GM23338 (cell line): Measurements from ENCODE around the gene TPM2. TPM values are rescaled to one million over a fixed set of nuclear protein-coding genes. Genes with fewer than 3 reads are reported as not detected.

Source experiments
- ATAC-seq: fragments of 200-7000 bp; cut with Tn5 transposase; 3 replicates; pipeline ENCODE4 v1.9.1; 2020
- DNase-seq: peaks from one replicate; pipeline ENCODE4 v3.0.0-alpha.2; 2015; ENCODE audit warnings: low spot score
- H2AFZ ChIP-seq: fragments of 200-600 bp; sonication (generic); 2 replicates; pipeline ENCODE4 v1.8.0; 2016; ENCODE audit warnings: antibody characterized with exemption, mild to moderate bottlenecking, moderate library complexity
- H3F3A ChIP-seq: fragments of 200-600 bp; sonication (generic); replicated peaks from 2 replicates; pipeline ENCODE4 v1.8.0; 2017; ENCODE audit warnings: antibody characterized with exemption, mixed run types, low read depth
- H3K27ac ChIP-seq: fragments of 200-600 bp; sonication (generic); 2 replicates; pipeline ENCODE4 v1.6.1; 2016; ENCODE audit warnings: low read depth
- H3K27me3 ChIP-seq: fragments of 200-600 bp; sonication (generic); 2 replicates; pipeline ENCODE4 v1.8.0; 2016; ENCODE audit warnings: mild to moderate bottlenecking, mixed run types, moderate library complexity; ENCODE audit not compliant: insufficient read depth
- H3K36me3 ChIP-seq: fragments of 200-600 bp; sonication (generic); 2 replicates; pipeline ENCODE4 v1.8.0; 2016; ENCODE audit warnings: mild to moderate bottlenecking; ENCODE audit not compliant: insufficient read depth
- H3K4me1 ChIP-seq: fragments of 200-600 bp; sonication (generic); 2 replicates; pipeline ENCODE4 v1.8.0; 2016; ENCODE audit warnings: mild to moderate bottlenecking, moderate library complexity; ENCODE audit not compliant: insufficient read depth
- H3K4me2 ChIP-seq: fragments of 200-600 bp; sonication (generic); 2 replicates; pipeline ENCODE4 v1.7.1; 2017; ENCODE audit warnings: mixed run types
- H3K4me3 ChIP-seq: fragments of 200-600 bp; sonication (generic); 2 replicates; pipeline ENCODE4 v1.6.1; 2016; ENCODE audit warnings: mixed run types
- H3K79me2 ChIP-seq: fragments of 200-600 bp; sonication (generic); replicated peaks from 2 replicates; pipeline ENCODE4 v1.8.0; 2017; ENCODE audit warnings: mild to moderate bottlenecking; ENCODE audit not compliant: insufficient read depth
- H3K9me2 ChIP-seq: fragments of 200-600 bp; sonication (generic); 2 replicates; pipeline ENCODE4 v1.8.0; 2017; ENCODE audit not compliant: insufficient read depth
- H4K20me1 ChIP-seq: fragments of 200-600 bp; sonication (generic); replicated peaks from 2 replicates; pipeline ENCODE4 v1.8.0; 2017; ENCODE audit warnings: mild to moderate bottlenecking; ENCODE audit not compliant: insufficient read depth
- H3K27ac Mint-ChIP-seq: 2 replicates; pipeline ENCODE4 v1.8.0; 2020; ENCODE audit warnings: inconsistent platforms, mild to moderate bottlenecking, moderate library complexity, mixed read lengths
- H3K27me3 Mint-ChIP-seq: 3 replicates; pipeline ENCODE4 v1.8.0; 2022; ENCODE audit warnings: low read depth, mild to moderate bottlenecking, moderate library complexity, mixed read lengths, inconsistent platforms; ENCODE audit not compliant: insufficient read depth, poor library complexity
- H3K36me3 Mint-ChIP-seq: 3 replicates; pipeline ENCODE4 v1.8.0; 2021; ENCODE audit warnings: low read depth, mild to moderate bottlenecking, inconsistent platforms, moderate library complexity, mixed read lengths
- H3K4me1 Mint-ChIP-seq: 3 replicates; pipeline ENCODE4 v1.8.0; 2020; ENCODE audit warnings: mild to moderate bottlenecking, inconsistent platforms, mixed read lengths
- H3K4me3 Mint-ChIP-seq: 3 replicates; pipeline ENCODE4 v1.8.0; 2021; ENCODE audit warnings: moderate library complexity, mild to moderate bottlenecking, inconsistent platforms, mixed read lengths
- H3K9me3 Mint-ChIP-seq: 3 replicates; pipeline ENCODE4 v1.8.0; 2020; ENCODE audit warnings: moderate library complexity, mild to moderate bottlenecking, inconsistent platforms, mixed read lengths
- CREB1 ChIP-seq: fragments of 250-450 bp; sonication (Bioruptor Pico); IDR thresholded peaks from 2 replicates; pipeline ENCODE4 v1.5.0; 2020; ENCODE audit warnings: low read depth, mild to moderate bottlenecking, moderate library complexity
- EZH2 ChIP-seq: fragments of 200-600 bp; sonication (generic); IDR thresholded peaks from one replicate; pipeline ENCODE4 v1.8.0; 2017; ENCODE audit warnings: antibody characterized with exemption, mild to moderate bottlenecking, low read depth; ENCODE audit not compliant: unreplicated experiment
- EZH2phosphoT487 ChIP-seq: fragments of 200-600 bp; sonication (generic); IDR thresholded peaks from one replicate; pipeline ENCODE4 v1.8.1; 2018; ENCODE audit warnings: antibody characterized with exemption; ENCODE audit not compliant: unreplicated experiment
- JUNB ChIP-seq: IDR thresholded peaks from one replicate; pipeline ENCODE4 v1.6.1; 2016; ENCODE audit warnings: antibody characterized with exemption; ENCODE audit not compliant: unreplicated experiment
- NANOG ChIP-seq: IDR thresholded peaks from 2 replicates; pipeline ENCODE4 v1.6.1; 2016; ENCODE audit warnings: antibody characterized with exemption, borderline replicate concordance
- POLR2AphosphoS5 ChIP-seq: IDR thresholded peaks from 2 replicates; pipeline ENCODE4 v1.6.1; 2016; ENCODE audit warnings: antibody characterized with exemption, low read depth
- STAT1 ChIP-seq: IDR thresholded peaks from one replicate; pipeline ENCODE4 v1.6.1; 2016; ENCODE audit warnings: antibody characterized with exemption; ENCODE audit not compliant: unreplicated experiment
- ZNF114 ChIP-seq: fragments of 250-450 bp; sonication (Bioruptor Pico); IDR thresholded peaks from 2 replicates; pipeline ENCODE4 v1.5.0; 2020; ENCODE audit warnings: mild to moderate bottlenecking, moderate library complexity
- ZNF331 ChIP-seq: fragments of 250-450 bp; sonication (Bioruptor Pico); IDR thresholded peaks from 2 replicates; pipeline ENCODE4 v1.5.0; 2020; ENCODE audit warnings: low read depth, mild to moderate bottlenecking, moderate library complexity
- polyA plus RNA-seq: library from polyadenylated mRNA; unstranded; fragments of >200 nt; fragmentation: Nextera tagmentation; extraction: Ambion mirVana; gene quantifications from 2 replicates; pipeline ENCODE4 v1.2.1, GENCODE V29; 2016
- total RNA-seq: library from RNA; depleted of rRNA; stranded (reverse); fragments of >200 nt; shearing (Covaris generic); gene quantifications from 2 replicates; pipeline ENCODE4 v1.2.3, GENCODE V29; 2014
- TF ChIP-seq, protein P1 (sequence below): IDR thresholded peaks from one replicate; pipeline ENCODE4 v1.6.1; 2018; ENCODE audit warnings: antibody characterized with exemption; ENCODE audit not compliant: unreplicated experiment
- TF ChIP-seq, protein P2 (sequence below): fragments of 250-450 bp; sonication (Bioruptor Pico); IDR thresholded peaks from 2 replicates; pipeline ENCODE4 v1.5.0; 2020; ENCODE audit warnings: mild to moderate bottlenecking, moderate library complexity
- TF ChIP-seq, protein P3 (sequence below): IDR thresholded peaks from 2 replicates; pipeline ENCODE4 v1.6.1; 2016; ENCODE audit warnings: antibody characterized with exemption
- TF ChIP-seq, protein P4 (sequence below), 2 experiments: fragments of 200-600 bp in 1 of 2; sonication (generic) in 1 of 2; conservative IDR thresholded peaks; 2 replicates each; pipeline versions ENCODE4 v1.5.1 to v1.6.1; 2016 to 2017; ENCODE audit warnings: antibody characterized with exemption in 2 of 2, low read depth in 2 of 2, mild to moderate bottlenecking in 2 of 2, moderate library complexity in 1 of 2

The TPM2 gene
- total and polyA plus RNA-seq, 2 experiments from 2014 or later = 116 to 488 TPM

DNA sequence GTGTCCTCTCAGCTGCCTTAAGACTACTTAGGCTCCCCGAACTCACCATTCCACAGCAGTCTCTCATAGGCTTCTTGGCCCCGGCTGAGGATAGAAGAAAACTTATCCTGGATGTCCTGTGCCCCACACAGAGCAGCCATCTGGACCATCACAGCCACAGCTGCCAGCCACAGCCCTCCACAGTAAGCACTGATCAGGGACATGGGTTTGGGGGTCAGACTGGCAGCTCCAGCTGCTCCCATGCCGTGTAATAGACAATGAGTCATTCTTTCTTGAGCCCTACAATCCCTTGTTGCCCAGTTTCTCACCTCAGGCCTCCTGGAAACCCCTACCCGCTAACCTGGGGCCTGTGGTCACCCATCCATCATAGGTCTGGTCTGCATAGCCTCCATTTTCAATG is 48.5 kb upstream of the TPM2 start:
- no peak overlapping the region for H3K27ac Mint-ChIP-seq
- H3K27me3 Mint-ChIP-seq = peaks cover 1% of the 10 kb centered on the region
- TF ChIP-seq, protein P1, sequence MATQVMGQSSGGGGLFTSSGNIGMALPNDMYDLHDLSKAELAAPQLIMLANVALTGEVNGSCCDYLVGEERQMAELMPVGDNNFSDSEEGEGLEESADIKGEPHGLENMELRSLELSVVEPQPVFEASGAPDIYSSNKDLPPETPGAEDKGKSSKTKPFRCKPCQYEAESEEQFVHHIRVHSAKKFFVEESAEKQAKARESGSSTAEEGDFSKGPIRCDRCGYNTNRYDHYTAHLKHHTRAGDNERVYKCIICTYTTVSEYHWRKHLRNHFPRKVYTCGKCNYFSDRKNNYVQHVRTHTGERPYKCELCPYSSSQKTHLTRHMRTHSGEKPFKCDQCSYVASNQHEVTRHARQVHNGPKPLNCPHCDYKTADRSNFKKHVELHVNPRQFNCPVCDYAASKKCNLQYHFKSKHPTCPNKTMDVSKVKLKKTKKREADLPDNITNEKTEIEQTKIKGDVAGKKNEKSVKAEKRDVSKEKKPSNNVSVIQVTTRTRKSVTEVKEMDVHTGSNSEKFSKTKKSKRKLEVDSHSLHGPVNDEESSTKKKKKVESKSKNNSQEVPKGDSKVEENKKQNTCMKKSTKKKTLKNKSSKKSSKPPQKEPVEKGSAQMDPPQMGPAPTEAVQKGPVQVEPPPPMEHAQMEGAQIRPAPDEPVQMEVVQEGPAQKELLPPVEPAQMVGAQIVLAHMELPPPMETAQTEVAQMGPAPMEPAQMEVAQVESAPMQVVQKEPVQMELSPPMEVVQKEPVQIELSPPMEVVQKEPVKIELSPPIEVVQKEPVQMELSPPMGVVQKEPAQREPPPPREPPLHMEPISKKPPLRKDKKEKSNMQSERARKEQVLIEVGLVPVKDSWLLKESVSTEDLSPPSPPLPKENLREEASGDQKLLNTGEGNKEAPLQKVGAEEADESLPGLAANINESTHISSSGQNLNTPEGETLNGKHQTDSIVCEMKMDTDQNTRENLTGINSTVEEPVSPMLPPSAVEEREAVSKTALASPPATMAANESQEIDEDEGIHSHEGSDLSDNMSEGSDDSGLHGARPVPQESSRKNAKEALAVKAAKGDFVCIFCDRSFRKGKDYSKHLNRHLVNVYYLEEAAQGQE = no peak
- TF ChIP-seq EZH2phosphoT487 (no peak), ZNF331 (CRISPR knock-in tag) (no peak), CREB1 (CRISPR knock-in tag) (no peak), POLR2AphosphoS5 (no peak), STAT1 (no peak), EZH2 (no peak), JUNB (no peak), NANOG (no peak), ZNF114 (no peak)
- TF ChIP-seq, protein P2, sequence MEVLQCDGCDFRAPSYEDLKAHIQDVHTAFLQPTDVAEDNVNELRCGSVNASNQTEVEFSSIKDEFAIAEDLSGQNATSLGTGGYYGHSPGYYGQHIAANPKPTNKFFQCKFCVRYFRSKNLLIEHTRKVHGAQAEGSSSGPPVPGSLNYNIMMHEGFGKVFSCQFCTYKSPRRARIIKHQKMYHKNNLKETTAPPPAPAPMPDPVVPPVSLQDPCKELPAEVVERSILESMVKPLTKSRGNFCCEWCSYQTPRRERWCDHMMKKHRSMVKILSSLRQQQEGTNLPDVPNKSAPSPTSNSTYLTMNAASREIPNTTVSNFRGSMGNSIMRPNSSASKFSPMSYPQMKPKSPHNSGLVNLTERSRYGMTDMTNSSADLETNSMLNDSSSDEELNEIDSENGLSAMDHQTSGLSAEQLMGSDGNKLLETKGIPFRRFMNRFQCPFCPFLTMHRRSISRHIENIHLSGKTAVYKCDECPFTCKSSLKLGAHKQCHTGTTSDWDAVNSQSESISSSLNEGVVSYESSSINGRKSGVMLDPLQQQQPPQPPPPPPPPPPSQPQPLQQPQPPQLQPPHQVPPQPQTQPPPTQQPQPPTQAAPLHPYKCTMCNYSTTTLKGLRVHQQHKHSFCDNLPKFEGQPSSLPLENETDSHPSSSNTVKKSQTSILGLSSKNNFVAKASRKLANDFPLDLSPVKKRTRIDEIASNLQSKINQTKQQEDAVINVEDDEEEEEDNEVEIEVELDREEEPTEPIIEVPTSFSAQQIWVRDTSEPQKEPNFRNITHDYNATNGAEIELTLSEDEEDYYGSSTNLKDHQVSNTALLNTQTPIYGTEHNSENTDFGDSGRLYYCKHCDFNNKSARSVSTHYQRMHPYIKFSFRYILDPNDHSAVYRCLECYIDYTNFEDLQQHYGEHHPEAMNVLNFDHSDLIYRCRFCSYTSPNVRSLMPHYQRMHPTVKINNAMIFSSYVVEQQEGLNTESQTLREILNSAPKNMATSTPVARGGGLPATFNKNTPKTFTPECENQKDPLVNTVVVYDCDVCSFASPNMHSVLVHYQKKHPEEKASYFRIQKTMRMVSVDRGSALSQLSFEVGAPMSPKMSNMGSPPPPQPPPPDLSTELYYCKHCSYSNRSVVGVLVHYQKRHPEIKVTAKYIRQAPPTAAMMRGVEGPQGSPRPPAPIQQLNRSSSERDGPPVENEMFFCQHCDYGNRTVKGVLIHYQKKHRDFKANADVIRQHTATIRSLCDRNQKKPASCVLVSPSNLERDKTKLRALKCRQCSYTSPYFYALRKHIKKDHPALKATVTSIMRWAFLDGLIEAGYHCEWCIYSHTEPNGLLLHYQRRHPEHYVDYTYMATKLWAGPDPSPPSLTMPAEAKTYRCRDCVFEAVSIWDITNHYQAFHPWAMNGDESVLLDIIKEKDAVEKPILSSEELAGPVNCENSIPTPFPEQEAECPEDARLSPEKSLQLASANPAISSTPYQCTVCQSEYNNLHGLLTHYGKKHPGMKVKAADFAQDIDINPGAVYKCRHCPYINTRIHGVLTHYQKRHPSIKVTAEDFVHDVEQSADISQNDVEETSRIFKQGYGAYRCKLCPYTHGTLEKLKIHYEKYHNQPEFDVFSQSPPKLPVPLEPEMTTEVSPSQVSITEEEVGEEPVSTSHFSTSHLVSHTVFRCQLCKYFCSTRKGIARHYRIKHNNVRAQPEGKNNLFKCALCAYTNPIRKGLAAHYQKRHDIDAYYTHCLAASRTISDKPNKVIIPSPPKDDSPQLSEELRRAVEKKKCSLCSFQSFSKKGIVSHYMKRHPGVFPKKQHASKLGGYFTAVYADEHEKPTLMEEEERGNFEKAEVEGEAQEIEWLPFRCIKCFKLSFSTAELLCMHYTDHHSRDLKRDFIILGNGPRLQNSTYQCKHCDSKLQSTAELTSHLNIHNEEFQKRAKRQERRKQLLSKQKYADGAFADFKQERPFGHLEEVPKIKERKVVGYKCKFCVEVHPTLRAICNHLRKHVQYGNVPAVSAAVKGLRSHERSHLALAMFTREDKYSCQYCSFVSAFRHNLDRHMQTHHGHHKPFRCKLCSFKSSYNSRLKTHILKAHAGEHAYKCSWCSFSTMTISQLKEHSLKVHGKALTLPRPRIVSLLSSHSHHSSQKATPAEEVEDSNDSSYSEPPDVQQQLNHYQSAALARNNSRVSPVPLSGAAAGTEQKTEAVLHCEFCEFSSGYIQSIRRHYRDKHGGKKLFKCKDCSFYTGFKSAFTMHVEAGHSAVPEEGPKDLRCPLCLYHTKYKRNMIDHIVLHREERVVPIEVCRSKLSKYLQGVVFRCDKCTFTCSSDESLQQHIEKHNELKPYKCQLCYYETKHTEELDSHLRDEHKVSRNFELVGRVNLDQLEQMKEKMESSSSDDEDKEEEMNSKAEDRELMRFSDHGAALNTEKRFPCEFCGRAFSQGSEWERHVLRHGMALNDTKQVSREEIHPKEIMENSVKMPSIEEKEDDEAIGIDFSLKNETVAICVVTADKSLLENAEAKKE (CRISPR knock-in tag) = no peak
- TF ChIP-seq, protein P3, sequence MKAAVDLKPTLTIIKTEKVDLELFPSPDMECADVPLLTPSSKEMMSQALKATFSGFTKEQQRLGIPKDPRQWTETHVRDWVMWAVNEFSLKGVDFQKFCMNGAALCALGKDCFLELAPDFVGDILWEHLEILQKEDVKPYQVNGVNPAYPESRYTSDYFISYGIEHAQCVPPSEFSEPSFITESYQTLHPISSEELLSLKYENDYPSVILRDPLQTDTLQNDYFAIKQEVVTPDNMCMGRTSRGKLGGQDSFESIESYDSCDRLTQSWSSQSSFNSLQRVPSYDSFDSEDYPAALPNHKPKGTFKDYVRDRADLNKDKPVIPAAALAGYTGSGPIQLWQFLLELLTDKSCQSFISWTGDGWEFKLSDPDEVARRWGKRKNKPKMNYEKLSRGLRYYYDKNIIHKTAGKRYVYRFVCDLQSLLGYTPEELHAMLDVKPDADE = no peak
- TF ChIP-seq, protein P4, sequence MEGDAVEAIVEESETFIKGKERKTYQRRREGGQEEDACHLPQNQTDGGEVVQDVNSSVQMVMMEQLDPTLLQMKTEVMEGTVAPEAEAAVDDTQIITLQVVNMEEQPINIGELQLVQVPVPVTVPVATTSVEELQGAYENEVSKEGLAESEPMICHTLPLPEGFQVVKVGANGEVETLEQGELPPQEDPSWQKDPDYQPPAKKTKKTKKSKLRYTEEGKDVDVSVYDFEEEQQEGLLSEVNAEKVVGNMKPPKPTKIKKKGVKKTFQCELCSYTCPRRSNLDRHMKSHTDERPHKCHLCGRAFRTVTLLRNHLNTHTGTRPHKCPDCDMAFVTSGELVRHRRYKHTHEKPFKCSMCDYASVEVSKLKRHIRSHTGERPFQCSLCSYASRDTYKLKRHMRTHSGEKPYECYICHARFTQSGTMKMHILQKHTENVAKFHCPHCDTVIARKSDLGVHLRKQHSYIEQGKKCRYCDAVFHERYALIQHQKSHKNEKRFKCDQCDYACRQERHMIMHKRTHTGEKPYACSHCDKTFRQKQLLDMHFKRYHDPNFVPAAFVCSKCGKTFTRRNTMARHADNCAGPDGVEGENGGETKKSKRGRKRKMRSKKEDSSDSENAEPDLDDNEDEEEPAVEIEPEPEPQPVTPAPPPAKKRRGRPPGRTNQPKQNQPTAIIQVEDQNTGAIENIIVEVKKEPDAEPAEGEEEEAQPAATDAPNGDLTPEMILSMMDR (conservative IDR thresholded peaks at IDR 0.05; ENCODE audit: low read depth in 2 of 2) = no peak

More for the DNA sequence above, 48.5 kb upstream of the TPM2 start:
- Mint-ChIP-seq H3K4me3 (no peak overlapping the region), H3K4me1 (peaks cover 3% of the 10 kb centered on the region), H3K9me3 (no peaks in the 10 kb centered on the region; the same call in 2 of the 3 replicates), H3K36me3 (peaks cover 85% of the 10 kb centered on the region)
- H3K4me2 ChIP-seq = no peak overlapping the region
- DNase-seq (no peak), ATAC-seq (no peak)
- peaks cover 43% of the 10 kb centered on the region for H3K36me3 ChIP-seq
- no peak overlapping the region for H3K4me3 ChIP-seq
- H3K79me2 ChIP-seq = peaks cover 10% of the 10 kb centered on the region; the same call in 1 of the 2 replicates
- no peaks in the 10 kb centered on the region for H3K9me2 ChIP-seq
- no peak overlapping the region for H3K27ac ChIP-seq
- H3F3A ChIP-seq = peaks cover 11% of the 10 kb centered on the region; the same call in 1 of the 2 replicates
- peaks cover 26% of the 10 kb centered on the region for H4K20me1 ChIP-seq
- H3K4me1 ChIP-seq = no peaks in the 10 kb centered on the region
- H2AFZ ChIP-seq = no peak overlapping the region
- H3K27me3 ChIP-seq = no peaks in the 10 kb centered on the region
